NCI-H774 (cell line): ENCODE measurements around the gene NUP54.

Source experiments
- DNase-seq: peaks from one replicate; lab custom pipeline; 2025; lab: John Stamatoyannopoulos, UW

The NUP54 gene

GRCh38 chr4:76072760-76073159 is 75.4 kb downstream of the NUP54 start:
- no peak for DNase-seq

DNA sequence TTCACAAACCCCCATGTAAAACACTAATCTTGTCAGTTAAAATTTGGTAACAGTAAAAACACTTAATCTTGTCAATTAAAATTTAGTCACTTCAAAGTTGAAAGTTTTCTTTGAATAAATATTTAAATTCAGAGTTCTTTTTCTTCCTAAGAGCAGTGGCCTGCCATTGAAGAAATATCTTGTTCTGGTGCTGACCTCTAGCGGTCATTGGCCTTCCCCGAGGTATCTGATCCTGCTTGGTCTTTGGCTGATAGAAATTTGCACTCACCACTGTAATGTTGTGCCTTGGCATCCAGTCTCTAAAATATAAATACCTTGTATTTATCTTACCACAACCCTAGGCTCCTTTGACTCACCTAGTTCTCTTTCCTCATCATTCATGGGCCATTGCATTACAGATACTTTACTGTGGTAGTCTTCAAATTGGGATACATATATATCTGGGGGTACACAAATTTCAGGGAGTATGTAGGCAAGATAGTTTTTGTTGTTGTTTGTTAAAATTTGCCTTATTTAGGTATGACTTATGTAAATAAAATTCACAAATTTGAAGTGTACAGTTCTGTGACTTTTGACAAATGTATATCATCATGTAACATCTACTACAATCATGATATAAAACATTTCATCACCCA is 80.4 kb downstream of the NUP54 start:
- peak; percentile 58 for DNase-seq

DNA sequence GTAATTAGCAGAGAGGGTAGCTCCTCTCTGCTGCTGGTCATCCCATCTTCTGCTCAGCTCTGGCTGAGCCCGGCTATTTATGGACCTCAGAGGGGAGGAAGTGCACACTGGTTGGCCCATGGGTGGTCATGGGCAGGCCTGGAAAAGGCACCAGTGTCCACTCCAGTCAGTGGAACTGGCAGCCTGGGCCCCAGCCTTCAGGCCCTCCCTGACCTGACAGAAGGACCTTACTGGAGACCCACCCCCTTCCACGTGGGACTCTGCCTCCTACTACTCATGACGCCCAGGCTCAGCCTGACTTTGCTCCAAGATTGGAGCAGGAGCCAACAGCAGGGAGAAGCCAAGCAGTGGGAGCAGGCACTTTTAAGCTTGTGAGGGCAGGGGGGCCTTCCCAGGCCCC is 81.7 kb downstream of the NUP54 start:
- DNase-seq: no peak
